ENCODE results near the gene ARHGAP26. TPM values are rescaled to one million over a fixed set of nuclear protein-coding genes. Genes with fewer than 3 reads are reported as not detected.

ARHGAP26 gene
- total RNA-seq, 1 experiment from 2014 or later, result 34.5 TPM

GRCh38 chr5:143147902-143148301 is 377.7 kb downstream of the ARHGAP26 start:
- ChIA-PET CTCF (no interaction called here), POLR2A (no interaction called here), RAD21 (ENCODE audit: low non-redundant PET in 1 of 2, low total read pairs in 2 of 2, uncharacterized antibody in 2 of 2, unreplicated experiment in 2 of 2) (no interaction called here)
- Histone ChIP-seq H3K79me2 (ENCODE audit: insufficient read depth, low read length) (no peaks in the 10 kb centered on the region), H3K27ac (ENCODE audit: low read depth, low read length) (no peak overlapping the region), H3K9ac (ENCODE audit: low read length) (no peak overlapping the region), H3K9me3 (ENCODE audit: control insufficient read depth in 1 of 2, insufficient read depth in 1 of 2, low read depth in 1 of 2, low read length in 2 of 2) (no peaks in the 10 kb centered on the region), H3K36me3 (ENCODE audit: control insufficient read depth in 1 of 2, insufficient read depth in 2 of 2, low read length in 2 of 2) (no peaks in the 10 kb centered on the region), H4K20me1 (ENCODE audit: insufficient read depth) (no peaks in the 10 kb centered on the region), H3K9me2 (ENCODE audit: insufficient read depth) (no peaks in the 10 kb centered on the region), H3K4me3 (replicated peaks in 1 of 2; ENCODE audit: low read depth in 1 of 2, low read length in 2 of 2) (no peak overlapping the region), H3K4me2 (ENCODE audit: low read length) (no peak overlapping the region), H3K4me1 (ENCODE audit: control insufficient read depth in 1 of 2, insufficient read depth in 2 of 2, low read length in 2 of 2) (peaks cover 0 to 3% of the 10 kb centered on the region in 2 experiments; a peak in 1 of 4 replicates), H2AFZ (ENCODE audit: low read depth, low read length, poor library complexity, severe bottlenecking) (no peak overlapping the region), H3K27me3 (ENCODE audit: insufficient read depth, low read length) (no peaks in the 10 kb centered on the region)
- TF ChIP-seq JUND (IDR thresholded peaks at IDR 0.05) (no peak), CEBPB (IDR thresholded peaks at IDR 0.05; ENCODE audit: low read depth) (no peak), ZNF274 (IDR thresholded peaks at IDR 0.05; ENCODE audit: low read depth, low read length) (no peak), SIN3A (IDR thresholded peaks at IDR 0.05; ENCODE audit: low read depth) (no peak), EZH2phosphoT487 (IDR thresholded peaks at IDR 0.05; ENCODE audit: borderline replicate concordance) (no peak), CBX3 (IDR thresholded peaks at IDR 0.05; ENCODE audit: low read depth) (no peak), ELF1 (IDR thresholded peaks at IDR 0.05; ENCODE audit: borderline replicate concordance, low read depth) (no peak), ZFX (IDR thresholded peaks at IDR 0.05) (no peak), EGR1 (IDR thresholded peaks at IDR 0.05; ENCODE audit: low read depth) (no peak), SRF (IDR thresholded peaks at IDR 0.05; ENCODE audit: low read depth) (no peak), ATF3 (IDR thresholded peaks at IDR 0.05) (no peak), FOSL1 (IDR thresholded peaks at IDR 0.05; ENCODE audit: low read depth) (no peak), EZH2 (IDR thresholded peaks at IDR 0.05) (no peak), YY1 (IDR thresholded peaks at IDR 0.05; ENCODE audit: extremely low read depth, insufficient replicate concordance, low read depth, low read length) (no peak), TCF7L2 (IDR thresholded peaks at IDR 0.05; ENCODE audit: borderline replicate concordance, extremely low read depth, insufficient read depth, insufficient read length) (no peak)
- TF ChIP-seq, protein P1, sequence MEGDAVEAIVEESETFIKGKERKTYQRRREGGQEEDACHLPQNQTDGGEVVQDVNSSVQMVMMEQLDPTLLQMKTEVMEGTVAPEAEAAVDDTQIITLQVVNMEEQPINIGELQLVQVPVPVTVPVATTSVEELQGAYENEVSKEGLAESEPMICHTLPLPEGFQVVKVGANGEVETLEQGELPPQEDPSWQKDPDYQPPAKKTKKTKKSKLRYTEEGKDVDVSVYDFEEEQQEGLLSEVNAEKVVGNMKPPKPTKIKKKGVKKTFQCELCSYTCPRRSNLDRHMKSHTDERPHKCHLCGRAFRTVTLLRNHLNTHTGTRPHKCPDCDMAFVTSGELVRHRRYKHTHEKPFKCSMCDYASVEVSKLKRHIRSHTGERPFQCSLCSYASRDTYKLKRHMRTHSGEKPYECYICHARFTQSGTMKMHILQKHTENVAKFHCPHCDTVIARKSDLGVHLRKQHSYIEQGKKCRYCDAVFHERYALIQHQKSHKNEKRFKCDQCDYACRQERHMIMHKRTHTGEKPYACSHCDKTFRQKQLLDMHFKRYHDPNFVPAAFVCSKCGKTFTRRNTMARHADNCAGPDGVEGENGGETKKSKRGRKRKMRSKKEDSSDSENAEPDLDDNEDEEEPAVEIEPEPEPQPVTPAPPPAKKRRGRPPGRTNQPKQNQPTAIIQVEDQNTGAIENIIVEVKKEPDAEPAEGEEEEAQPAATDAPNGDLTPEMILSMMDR (IDR thresholded peaks at IDR 0.05 in 2 of 3, conservative IDR thresholded peaks at IDR 0.05 in 1 of 3; ENCODE audit: borderline replicate concordance in 1 of 3, insufficient read depth in 1 of 3, low read depth in 2 of 3, low read length in 2 of 3), result no peak
- intact Hi-C loops (cut with micrococcal nuclease), result no loop called here
- DNase-seq (ENCODE audit: low read depth, low spot score) (no peak), ATAC-seq (no peak)
- BruUV-seq (replicated peaks), result no TSS peak
